Measurements from ENCODE around the gene JAM2. TPM values are rescaled to one million over a fixed set of nuclear protein-coding genes. Genes with fewer than 3 reads are reported as not detected.

Gene JAM2
- total RNA-seq, 1 donor from 2014 or later = 23.7 TPM

- Histone ChIP-seq H3K36me3 (peaks cover 2% of the 10 kb centered on the region), H3K4me3 (peak within 1 kb of the TSS; percentile 92), H3K4me1 (peaks cover 84% of the 10 kb centered on the region), H3K27ac (replicated peaks) (peak within 1 kb of the TSS; percentile 100), H3K9me3 (replicated peaks) (no peaks in the 10 kb centered on the region), H3K27me3 (ENCODE audit: low read depth) (no peaks in the 10 kb centered on the region)
- peak; percentile 96 for DNase-seq
- TF ChIP-seq CTCF (IDR thresholded peaks at IDR 0.05; ENCODE audit: borderline replicate concordance) = no peak
- intact Hi-C loops (cut with micrococcal nuclease) = no loop called here
Measured at GRCh38 chr21:25734904-25735645, 96.0 kb downstream of the JAM2 start, which contains the start of the genes ATP5PF and GABPA. ATP5PF (minus strand) TSS chr21:25734904; CDS start chr21:25729794, 5,110 bp downstream. GABPA (plus strand) TSS chr21:25734972; CDS start chr21:25741599, 6,627 bp downstream.

- H3K36me3 ChIP-seq = no peaks in the 10 kb centered on the region
- intact Hi-C loops (cut with micrococcal nuclease) = no loop called here
- H3K4me1 ChIP-seq = peaks cover 76% of the 10 kb centered on the region
- DNase-seq = peak; percentile 91
- peak overlapping the region; percentile 100 for H3K27ac ChIP-seq (replicated peaks)
- no peak for TF ChIP-seq CTCF (IDR thresholded peaks at IDR 0.05; ENCODE audit: borderline replicate concordance)
- H3K4me3 ChIP-seq = peak overlapping the region; percentile 92
- H3K9me3 ChIP-seq (replicated peaks) = no peaks in the 10 kb centered on the region
- H3K27me3 ChIP-seq (ENCODE audit: low read depth) = no peaks in the 10 kb centered on the region
Measured at GRCh38 chr21:25735646-25736597, 96.9 kb downstream of the JAM2 start.

GRCh38 chr21:25737421-25737820 is 98.4 kb downstream of the JAM2 start:
- peaks cover 61% of the 10 kb centered on the region for H3K4me1 ChIP-seq
- peak overlapping the region; percentile 92 for H3K4me3 ChIP-seq
- intact Hi-C loops (cut with micrococcal nuclease) = no loop called here
- TF ChIP-seq CTCF (IDR thresholded peaks at IDR 0.05; ENCODE audit: borderline replicate concordance) = no peak
- no peaks in the 10 kb centered on the region for H3K9me3 ChIP-seq (replicated peaks)
- H3K27ac ChIP-seq (replicated peaks) = peak overlapping the region; percentile 100
- no peaks in the 10 kb centered on the region for H3K36me3 ChIP-seq
- H3K27me3 ChIP-seq (ENCODE audit: low read depth) = no peaks in the 10 kb centered on the region
- DNase-seq = no peak

GRCh38 chr21:25742900-25743299 is 103.8 kb downstream of the JAM2 start:
- Histone ChIP-seq H3K4me1 (peaks cover 15% of the 10 kb centered on the region), H3K27me3 (ENCODE audit: low read depth) (no peaks in the 10 kb centered on the region), H3K27ac (replicated peaks) (no peak overlapping the region), H3K36me3 (peaks cover 39% of the 10 kb centered on the region), H3K4me3 (no peak overlapping the region), H3K9me3 (replicated peaks) (no peaks in the 10 kb centered on the region)
- DNase-seq = no peak
- TF ChIP-seq CTCF (IDR thresholded peaks at IDR 0.05; ENCODE audit: borderline replicate concordance) = no peak
- intact Hi-C loops (cut with micrococcal nuclease) = no loop called here

GRCh38 chr21:25744854-25745253 is 105.8 kb downstream of the JAM2 start:
- H3K4me3 ChIP-seq = no peak overlapping the region
- H3K9me3 ChIP-seq (replicated peaks) = no peaks in the 10 kb centered on the region
- no peak for DNase-seq
- H3K36me3 ChIP-seq = peaks cover 58% of the 10 kb centered on the region
- no peak for TF ChIP-seq CTCF (IDR thresholded peaks at IDR 0.05; ENCODE audit: borderline replicate concordance)
- H3K4me1 ChIP-seq = no peaks in the 10 kb centered on the region
- no peaks in the 10 kb centered on the region for H3K27me3 ChIP-seq (ENCODE audit: low read depth)
- intact Hi-C loops (cut with micrococcal nuclease) = no loop called here
- no peak overlapping the region for H3K27ac ChIP-seq (replicated peaks)

Measured in left ventricle myocardium inferior (tissue), 1 donor.